Measurements from ENCODE around the gene COL4A6.

Gene COL4A6

DNA sequence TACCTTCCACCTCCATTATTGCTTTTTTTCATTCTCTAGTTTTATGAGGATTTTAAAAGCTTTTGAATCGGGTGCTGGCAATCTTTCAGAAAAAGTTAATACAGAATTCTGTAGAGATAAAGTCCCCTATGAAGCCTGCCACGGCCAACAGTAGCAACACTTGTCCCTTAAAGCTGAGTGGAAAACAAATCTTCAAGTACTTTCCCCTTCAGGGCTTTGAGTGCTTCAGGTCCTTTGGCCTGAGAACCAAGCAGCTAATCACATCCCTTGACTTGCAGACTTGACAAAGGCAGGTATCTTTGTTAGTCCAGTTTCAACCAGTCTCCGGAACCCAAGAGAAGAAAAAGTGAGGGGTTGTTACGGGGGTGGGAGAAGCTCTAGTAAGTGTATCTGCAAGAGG is 202.2 kb downstream of the COL4A6 start:
- DNase-seq (ENCODE audit: low read depth, low spot score) = no peak
- no peak overlapping the region for H3K4me3 ChIP-seq (ENCODE audit: low read length)

DNA sequence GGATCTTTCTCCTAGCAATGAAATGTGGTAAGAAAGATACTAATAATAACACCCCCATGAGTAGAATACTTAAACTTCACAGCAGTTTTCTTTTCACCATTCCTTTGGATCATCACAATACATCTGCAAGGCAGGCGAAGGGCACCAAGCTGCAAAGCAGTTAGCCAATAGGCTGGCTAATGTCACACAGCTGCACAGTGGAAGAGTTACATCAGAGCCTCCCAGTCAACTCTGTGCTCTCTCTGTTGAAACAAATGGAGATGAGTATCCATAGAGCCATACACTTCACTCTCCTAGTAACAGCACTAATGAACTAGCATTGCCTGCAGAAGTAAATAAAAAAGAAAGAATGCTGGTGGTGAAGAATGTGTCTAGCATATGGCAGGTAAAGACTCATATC is 207.6 kb downstream of the COL4A6 start:
- H3K4me3 ChIP-seq (ENCODE audit: low read length) = no peak overlapping the region

DNA sequence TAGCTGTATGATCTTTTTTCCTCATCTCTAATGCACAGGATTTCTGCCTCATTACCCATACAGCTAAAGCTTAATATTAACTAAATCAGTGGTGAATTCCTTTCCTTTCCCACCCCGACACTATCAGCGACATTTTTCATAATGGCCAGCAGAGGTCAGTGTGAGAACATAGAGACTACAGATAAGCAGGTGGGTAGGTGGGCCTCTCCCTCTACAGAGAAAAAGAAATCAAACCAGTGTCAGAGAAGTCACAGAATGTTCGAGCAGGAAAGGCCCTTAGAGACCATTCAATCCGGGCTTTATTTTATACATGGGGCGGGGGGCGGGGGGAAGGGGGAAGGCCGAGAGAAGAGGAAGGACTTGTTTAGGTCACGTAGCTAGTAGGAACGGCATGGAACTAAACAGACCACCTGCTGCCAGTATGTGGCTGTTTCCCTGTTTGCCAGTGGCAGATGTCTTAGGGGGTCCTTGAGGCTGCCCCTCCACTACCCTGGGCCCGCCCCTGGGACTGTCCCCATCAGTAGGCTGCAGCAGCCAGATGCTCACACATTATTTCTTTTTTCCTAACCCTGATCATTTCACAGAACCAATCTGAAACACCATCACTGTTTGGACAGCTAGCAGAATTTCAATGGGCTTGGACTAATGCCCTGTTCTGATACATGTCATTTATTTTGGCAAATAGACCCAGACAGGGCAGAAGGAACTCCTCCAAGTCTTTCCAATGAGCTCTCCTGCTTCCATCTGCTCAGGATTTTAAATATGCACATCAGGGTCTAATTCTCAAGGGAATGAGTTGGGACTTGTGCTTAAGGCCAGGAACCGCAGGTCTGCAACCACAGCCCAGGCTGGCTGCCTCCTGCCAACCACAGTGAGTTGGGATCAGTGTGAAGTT is 213.2 kb downstream of the COL4A6 start:
- no peak overlapping the region for H3K4me3 ChIP-seq (ENCODE audit: low read length)
- peak; percentile 5 for DNase-seq (ENCODE audit: low read depth, low spot score)

More for the DNA sequence above, 207.6 kb downstream of the COL4A6 start:
- no peak for DNase-seq (ENCODE audit: low read depth, low spot score)

DNA sequence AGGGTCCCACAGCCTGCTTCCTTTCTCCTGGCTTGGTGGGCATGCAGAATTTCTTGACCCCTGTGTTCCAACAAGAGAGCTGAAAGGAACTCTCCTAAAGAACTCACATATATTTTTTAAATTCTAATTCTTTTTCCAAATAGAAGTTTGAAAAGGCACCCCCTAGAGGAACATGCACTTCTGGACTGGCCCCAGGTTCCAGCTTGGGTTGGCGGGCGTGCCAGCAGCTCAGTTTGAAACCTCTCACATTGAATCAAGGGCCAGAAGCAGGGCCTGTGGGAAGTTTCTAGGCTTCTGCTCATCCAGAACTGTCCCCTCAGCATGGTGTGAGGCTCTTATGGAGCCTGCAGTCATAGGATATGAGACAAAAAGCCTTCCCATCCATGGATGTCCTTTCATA is 214.0 kb downstream of the COL4A6 start:
- DNase-seq (ENCODE audit: low read depth, low spot score) = no peak
- H3K4me3 ChIP-seq (ENCODE audit: low read length) = no peak overlapping the region

DNA sequence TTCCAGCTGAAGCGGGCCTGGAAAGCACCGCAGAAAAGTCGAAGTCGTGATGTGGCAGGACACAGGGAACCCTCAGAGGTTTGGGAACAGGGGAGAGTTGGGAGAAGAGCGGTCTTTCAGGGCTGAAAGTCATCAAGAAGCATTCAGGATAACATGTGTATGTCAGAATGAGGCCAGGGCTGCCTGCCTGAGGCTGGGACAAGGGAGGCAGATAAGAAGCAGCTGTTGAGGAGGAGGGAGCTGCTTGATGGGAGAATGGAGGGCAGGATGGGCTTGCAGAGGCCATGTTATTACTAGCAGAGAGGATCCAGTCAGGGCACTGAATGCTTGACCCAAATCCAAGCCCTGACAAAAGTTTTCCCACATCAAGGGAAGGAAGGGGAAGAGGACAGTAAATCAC is 214.6 kb downstream of the COL4A6 start:
- no peak for DNase-seq (ENCODE audit: low read depth, low spot score)
- H3K4me3 ChIP-seq (ENCODE audit: low read length) = no peak overlapping the region

DNA sequence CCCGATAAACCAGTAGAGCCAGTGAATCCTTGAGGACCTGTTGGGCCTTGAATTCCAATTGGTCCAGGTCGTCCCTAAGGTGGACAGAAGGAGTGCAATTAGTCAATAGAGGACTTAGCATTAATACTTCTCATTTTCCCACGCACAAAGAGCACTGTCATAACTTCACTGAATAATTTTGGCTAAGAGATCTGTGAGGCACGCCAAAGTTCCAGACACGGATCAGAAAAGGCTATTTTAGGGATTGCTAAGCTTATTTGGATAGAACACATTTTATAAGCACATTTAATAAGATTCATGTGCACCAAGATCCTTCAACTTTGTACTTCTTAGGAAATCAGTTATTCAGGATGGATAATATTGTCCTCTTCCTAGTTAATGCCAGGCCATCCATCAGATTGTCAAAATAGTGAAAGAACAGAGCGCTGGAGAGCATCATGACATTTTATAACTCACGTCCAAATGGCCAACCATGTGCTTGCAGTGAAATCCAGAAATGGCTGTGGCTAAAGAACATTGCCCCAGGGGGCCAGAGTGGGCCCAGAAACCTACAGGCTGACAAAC is 216.8 kb downstream of the COL4A6 start:
- H3K4me3 ChIP-seq (ENCODE audit: low read length) = no peak overlapping the region
- no peak for DNase-seq (ENCODE audit: low read depth, low spot score)

DNA sequence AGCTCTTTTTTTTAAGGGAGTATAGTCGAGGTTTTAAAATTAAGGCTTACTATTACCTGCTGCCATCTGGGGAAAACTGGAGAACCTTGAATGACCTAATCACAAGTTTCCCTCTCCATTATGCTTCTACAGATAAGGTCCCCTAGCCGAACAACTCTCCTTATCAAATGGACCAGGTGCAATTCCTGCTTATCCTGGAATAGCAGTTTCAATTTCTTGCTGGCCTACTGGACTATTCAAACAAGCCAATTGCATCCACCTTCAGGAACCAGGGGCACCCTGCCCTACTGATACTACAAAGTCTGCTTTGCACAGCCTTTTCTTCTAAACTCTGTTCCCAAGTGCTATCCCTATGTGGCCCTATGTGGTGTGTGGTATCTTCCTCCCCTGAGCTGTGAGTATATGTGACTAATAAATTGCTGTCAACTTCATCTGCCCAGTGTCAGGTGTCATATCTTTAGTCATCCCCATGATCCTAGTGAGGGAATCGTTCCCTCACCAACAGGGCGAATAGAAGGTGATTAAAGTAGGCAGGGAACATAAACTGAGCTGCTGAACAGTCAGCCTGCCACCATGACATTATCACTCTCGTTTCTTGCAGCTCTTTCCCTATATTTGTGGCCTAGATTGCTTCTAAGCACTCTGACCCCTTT is 218.1 kb downstream of the COL4A6 start:
- no peak overlapping the region for H3K4me3 ChIP-seq (ENCODE audit: low read length)
- no peak for DNase-seq (ENCODE audit: low read depth, low spot score)

DNA sequence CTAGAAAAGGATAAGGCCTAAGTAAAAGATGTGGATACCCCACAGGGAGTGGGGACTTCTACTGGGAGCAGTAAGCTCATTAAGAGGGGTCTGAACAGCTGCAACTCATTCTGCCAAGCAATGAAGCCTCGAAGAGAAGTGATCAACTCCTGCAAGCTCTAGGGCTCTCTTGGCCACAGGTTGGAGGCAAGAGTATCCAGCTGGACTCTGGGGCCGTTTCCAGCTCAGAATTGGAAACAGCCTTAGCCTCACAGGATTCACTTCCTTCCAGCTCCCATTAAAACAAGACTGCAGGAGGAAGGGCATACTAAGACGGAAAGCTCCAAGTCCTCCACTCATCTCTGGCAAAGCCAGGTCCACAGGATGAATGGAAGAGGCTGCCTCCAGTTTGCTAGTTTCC is 220.3 kb downstream of the COL4A6 start:
- no peak overlapping the region for H3K4me3 ChIP-seq (ENCODE audit: low read length)
- DNase-seq (ENCODE audit: low read depth, low spot score) = no peak

DNA sequence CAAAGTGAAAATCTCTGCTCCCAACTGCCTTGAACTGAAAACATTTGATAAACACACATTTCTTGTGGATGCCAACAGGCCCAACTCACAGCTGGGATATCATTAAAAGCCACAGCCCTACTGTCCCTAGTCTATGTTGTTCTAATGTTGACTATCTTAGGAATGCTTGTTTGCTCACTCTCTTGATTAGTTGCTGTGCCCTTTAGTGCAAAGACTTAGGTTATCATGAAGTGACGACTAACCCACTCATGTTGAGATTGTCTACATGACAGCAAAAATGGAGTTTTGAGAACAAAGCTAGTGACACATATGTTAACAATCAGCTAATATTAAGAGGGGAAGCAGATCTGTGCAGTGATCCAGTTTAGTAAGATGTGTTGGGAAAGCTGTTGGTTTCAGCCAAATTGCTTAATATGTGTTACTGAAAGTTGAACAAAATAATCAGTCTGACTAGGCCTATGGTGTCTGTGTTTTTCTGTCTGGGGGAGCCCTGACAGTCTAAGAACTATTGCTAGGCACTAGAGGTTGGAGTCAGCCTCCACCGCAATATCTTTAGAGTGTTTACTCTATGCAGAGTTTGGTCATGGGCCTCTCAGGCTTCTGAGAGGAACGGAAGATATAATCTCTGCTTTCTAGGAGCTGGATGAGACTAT is 221.2 kb downstream of the COL4A6 start:
- H3K4me3 ChIP-seq (ENCODE audit: low read length) = no peak overlapping the region
- no peak for DNase-seq (ENCODE audit: low read depth, low spot score)

DNA sequence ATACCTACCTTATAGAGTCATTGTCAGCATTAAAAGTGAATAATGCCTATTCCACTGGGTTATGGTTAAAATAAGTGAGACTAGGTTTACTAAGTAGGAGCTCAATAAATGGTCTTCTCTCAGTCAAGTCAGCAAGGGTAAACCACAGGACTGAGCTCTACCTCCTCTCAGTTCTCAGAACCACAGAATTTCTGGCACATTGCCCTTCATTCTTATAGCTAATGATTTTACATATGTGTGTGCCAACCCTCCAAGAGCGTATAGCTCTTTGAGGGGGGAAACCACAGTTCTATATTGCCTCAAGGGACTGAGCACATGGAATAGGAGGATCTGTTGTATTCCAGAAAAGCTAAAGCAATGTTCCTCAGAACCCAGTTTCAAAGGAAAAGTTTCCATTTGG is 221.8 kb downstream of the COL4A6 start:
- no peak overlapping the region for H3K4me3 ChIP-seq (ENCODE audit: low read length)
- no peak for DNase-seq (ENCODE audit: low read depth, low spot score)

DNA sequence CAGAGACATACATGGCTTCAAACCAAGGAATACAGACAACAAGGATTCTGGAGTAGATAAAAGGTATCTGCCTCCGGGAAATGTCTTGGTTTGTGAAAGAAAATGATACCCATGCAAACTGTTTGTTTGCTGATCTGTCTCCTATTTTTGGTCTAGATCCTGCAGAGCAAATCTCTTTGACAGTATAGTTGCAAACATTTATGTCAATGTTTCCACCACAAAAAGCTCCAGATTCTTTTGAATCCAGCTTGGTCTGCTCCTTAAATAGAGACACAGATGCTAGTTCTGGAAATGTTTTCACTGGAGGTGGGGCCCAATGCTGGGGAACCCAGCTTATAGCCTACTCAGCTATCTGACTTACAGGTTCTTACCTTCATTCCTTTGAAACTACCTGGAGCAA is 226.9 kb downstream of the COL4A6 start:
- no peak overlapping the region for H3K4me3 ChIP-seq (ENCODE audit: low read length)
- DNase-seq (ENCODE audit: low read depth, low spot score) = no peak

DNA sequence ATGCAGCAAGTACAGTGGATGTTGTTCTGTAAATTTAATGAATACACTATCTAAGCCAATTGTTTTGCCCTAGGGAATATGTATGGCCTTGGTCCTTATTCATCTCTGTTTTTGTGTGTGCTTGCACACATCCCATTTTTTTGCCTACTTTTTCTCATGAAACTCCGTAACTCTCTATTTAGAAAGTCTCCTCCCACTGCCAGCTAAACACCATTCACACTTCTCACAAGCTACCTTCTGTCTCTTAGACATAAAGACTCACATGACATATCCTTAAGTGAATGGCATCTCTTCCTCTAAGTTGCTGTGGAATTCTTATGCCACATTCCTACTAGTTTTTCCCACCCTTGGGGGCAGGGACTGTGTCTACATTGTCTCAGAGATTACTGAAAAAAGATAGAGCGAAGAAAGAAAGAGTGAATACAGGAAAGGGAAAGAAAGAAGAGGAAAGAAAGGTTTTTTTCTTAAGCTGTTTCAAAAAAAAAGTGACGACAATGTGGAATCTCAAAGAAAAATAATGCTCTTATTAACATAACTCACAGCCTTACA is 229.1 kb downstream of the COL4A6 start:
- no peak for DNase-seq (ENCODE audit: low read depth, low spot score)
- H3K4me3 ChIP-seq (ENCODE audit: low read length) = no peak overlapping the region

DNA sequence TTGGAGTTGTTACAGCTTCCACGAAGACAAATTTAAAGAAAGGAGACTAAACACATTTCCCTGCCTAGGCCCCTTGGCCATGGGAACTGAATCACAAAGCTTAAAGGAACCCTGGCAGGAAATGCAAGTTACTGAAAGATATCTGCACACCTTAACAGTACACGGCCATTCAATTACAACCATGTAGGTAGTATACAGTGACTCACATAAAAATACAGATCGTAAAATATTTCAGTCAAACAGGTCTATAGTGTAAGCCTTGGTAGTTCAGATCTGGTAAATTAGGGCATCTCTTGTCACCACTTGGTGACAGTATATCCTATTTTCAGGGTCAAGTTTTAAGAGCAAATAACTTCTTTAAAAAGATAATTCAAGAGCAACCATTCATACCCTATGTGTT is 234.7 kb downstream of the COL4A6 start:
- no peak for DNase-seq (ENCODE audit: low read depth, low spot score)
- H3K4me3 ChIP-seq (ENCODE audit: low read length) = no peak overlapping the region

DNA sequence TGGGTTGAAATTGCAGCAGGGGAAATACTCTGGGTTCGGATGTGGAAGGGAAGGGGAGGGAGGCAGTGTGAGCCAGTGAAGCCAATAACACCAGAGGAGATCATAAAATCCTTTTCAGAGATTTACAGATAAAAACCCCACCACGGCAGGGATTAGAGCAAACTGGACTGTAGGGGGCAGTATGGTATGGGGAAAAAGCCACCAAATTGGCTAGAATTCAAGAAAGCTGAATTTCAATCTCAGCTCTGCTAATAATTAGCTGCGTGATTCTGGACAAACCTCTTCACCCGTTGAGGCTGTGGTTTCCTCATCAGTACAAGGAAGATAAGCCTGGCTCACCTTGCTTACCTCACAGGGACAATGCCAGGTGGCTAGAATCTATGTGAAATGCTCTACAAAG is 238.5 kb downstream of the COL4A6 start:
- no peak overlapping the region for H3K4me3 ChIP-seq (ENCODE audit: low read length)
- DNase-seq (ENCODE audit: low read depth, low spot score) = peak; percentile 5

DNA sequence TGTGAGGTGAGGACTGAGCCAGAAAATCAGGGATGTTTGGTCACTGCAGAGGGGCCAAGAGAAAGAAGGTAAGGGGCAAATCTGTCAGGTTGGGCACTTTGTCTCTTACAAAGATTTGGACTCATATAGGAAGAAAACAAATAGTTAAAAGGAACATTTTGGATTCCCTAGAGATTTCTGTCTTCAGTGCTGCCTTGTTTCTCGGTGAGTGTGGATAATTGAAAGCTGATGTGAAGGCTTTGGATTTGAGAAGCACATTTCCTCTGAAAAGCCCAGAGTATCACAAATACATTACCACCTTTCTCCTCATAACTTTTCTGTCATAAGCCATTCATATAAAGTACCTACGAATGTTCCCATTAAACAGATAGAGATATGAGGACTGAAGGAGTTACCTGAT is 239.2 kb downstream of the COL4A6 start:
- no peak overlapping the region for H3K4me3 ChIP-seq (ENCODE audit: low read length)
- DNase-seq (ENCODE audit: low read depth, low spot score) = no peak

DNA sequence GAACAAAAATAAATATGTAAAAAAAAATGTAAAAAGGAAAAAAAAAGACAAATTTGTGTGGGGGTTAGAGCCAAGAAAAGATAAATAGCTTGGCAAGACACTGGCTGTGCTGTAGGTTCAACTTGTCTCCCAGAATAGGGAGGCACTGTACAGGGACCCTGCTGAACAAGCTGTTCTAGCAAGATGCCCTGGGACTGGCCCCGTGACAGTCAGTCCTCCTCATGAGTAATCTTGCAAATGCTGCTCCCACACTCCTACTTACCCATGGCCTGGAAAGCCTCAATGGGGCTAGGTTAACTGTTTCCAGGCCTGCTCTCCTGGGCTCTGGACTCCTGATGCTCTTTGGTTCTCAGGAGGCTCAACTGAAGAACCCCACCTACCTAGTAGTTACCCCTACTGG is 239.8 kb downstream of the COL4A6 start:
- no peak overlapping the region for H3K4me3 ChIP-seq (ENCODE audit: low read length)
- no peak for DNase-seq (ENCODE audit: low read depth, low spot score)

DNA sequence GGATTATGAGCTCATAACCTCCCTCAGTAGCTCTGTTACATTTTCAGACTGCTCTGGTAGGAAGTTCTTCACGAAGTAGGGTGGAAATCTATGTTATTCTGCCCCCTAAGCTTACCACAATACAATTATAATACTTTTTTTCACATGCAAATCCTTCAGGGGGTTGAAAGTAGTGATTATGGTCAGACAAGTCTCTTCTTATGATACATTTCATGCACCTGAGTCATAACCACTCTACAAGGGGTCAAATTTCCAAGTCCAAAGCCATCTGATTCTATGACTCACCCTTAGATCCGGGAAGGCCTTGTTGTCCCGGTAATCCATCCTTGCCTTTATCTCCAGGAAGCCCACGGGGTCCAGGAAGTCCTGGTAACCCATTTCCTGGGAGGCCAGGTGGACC is 251.4 kb downstream of the COL4A6 start:
- no peak for DNase-seq (ENCODE audit: low read depth, low spot score)
- H3K4me3 ChIP-seq (ENCODE audit: low read length) = no peak overlapping the region

DNA sequence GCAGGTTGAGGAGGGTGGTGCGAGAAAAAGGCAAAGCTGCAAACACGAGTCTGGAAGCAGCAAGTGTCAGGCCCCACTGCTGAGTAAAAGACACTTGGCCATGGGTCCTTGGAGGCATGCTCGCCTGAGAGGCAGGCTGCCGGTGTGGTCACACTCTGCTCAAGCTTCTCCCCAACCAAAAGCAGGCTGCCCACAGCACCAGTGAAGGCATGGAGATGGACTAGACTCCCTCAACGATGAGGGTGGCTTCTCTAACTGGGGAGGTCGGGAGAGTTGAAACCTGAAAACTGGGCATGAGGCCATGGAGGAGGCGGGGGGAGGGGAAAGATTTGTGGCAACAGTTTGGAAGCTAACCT is 260.1 kb downstream of the COL4A6 start:
- H3K4me3 ChIP-seq (ENCODE audit: low read length) = no peak overlapping the region
- no peak for DNase-seq (ENCODE audit: low read depth, low spot score)

DNA sequence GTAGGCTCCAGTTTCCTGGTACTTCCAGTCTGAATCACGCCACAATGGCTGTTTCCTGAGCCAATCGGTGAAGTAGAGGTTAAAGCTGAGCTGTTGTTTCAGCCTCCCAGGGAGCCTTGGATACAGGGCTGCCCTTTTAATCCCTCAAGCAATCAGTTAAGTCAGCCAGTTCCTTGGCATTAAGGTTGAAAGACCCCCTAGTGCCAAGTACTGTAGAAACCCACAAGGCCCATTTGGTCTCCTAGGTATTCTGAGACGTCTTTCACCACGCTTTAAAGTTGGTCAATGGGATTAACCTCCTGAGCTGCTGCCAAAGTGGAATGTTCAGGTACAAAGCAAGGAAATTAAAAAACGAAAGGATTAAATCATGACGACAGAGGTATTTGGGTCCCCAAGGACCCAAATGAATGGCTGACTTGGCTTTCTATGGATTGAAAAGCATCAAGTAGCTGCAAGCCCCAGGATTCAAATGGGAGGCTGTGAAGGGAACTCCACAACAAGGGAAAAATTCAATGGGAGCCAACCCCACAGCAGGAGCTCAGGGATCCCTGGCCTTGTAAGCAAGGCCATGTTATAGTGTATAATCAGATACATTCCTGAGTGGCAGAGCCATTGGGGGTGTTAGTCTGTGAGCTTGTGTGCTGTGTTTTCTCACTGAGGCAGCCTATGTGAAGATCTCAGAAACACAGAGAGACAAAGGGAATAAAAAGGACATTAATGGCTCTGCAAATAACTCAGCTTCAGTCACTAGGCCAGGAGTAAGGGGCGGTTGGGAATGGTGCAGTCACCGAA is 260.7 kb downstream of the COL4A6 start:
- H3K4me3 ChIP-seq (ENCODE audit: low read length) = no peak overlapping the region
- DNase-seq (ENCODE audit: low read depth, low spot score) = no peak

Data from Jurkat, Clone E6-1 (cell line).